ENCODE data around the gene CSTPP1.
A peak's percentile ranks its signal among the peaks of the same experiment; 100 is the strongest.
"Not testable (repeated sequence)": the region's sequence is repeated elsewhere in the genome, so short reads cannot be mapped to it uniquely, and the experiment has no call there.

CSTPP1 gene

DNA sequence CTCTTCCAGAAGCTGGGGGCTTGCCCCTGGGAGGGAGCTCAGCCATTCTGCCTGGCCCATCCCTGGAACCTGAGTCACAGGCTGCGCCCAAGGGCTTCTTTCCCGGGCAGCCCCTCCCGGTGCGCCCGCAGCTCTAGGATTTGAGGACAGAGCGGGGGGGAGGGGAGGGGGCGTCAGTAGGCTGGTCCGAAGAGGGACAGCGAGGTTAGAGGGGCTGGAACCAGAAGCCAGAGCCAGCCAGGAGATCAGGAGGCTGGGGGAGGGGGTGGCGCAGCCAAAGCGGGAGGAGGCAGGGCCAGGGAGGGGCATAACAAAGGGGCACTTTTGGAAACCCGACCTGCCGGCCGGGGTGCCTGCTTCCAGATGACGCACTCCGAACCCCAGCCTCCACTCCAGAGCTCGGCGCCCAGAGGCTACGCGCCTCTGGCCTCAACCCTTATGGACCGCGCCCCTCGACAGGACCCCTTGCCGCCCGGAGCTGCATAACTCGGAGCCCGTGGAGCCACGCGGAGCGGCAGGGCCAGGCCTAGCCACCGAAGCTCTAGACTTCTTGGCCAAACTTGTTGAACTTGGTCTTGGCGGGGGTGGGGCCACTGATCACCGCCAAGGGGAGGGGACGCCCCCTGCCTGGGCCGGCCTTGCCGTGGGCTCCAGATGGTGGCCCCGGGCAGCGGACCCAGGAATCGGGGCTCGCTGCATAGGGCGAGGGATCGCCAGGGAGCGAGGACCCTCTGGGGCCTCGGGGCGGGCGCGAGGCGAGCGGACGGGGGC is 248.9 kb downstream of the CSTPP1 start:
- DNase-seq, result no peak

DNA sequence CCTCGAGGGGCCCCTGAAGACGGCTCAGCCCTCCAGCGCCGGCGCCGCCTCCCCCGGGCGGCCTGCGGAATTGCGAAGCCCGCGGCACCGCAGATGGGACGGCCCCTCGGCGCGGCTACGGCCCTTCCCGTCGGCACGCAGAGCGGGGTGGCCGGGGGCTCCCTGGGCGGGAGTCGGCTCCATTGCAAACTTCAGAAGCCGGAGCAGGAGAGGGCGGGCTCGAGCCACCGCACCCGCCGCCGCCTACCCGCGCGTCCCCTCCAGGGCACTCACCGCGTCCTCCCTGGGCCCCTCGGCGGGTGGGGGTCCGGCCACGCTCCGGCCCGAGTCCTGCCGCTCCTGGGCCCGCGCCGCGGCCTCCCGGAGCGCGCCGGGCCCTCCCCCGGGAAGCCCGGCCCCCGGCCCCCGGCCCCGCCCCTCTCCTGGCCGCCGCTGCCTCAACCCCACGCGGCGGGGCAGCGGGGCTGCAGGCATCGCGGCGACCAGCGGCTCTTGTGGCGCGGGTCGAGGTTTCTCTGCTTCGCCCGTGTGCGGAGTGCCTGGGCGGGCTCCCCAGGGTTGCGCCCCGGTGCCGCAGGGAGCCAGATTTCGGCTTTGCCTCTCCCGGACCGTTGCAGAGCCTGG is 249.6 kb downstream of the CSTPP1 start, which contains the start of gene PACSIN3:
TSS of gene PACSIN3 (minus strand) at position 359 of the 624 bp plus-strand sequence. CDS start 3,707 bp downstream, outside the sequence.
- DNase-seq, result peak; percentile 8

DNA sequence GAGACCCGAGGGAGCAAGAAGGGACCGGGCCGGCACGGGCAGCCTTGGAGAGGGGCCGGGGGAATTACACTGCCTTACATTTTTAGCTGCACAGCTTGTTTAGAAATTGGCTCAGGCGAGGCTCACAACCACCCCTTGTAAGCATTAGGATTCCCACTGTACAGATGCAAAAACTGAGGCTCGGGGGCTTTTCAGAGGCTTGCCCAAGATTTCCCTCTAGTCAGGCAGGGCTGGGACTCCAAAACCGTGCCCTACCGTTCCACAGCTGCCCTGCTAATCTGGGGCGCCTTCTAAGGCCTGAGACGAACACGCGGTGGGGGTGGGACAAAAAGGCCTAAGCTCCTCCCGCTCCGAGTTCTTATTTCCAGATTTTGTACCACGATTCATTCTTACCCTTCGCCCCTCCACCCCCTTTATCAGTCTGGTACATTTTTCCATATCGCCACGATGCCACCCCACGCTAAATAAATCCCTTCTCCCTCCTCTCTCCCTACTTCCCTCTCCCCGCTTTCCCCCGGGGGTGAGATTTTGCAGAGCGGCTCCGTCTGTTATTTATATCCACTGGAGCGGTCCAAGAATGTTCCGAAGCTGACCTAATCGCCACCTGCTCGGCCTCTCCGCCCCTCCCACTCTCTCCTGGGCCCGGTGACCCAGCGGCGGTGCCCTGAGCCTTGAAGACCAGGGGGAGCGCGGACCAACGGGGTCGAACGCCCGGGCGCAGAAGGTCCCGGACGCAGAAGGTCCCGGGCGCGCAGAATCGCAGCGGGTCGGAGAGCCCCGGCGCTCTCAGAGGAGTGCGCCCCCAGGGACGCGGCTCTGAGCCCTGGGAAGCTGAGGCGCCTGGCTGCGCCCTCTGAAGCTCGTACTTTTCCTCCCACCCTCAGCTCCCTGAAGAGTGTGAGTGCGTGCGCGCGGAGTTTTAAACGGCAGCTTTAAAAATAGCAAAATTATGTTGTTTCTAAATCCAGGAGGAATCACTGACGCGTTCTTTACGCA is 250.4 kb downstream of the CSTPP1 start:
- peak; percentile 25 for DNase-seq

DNA sequence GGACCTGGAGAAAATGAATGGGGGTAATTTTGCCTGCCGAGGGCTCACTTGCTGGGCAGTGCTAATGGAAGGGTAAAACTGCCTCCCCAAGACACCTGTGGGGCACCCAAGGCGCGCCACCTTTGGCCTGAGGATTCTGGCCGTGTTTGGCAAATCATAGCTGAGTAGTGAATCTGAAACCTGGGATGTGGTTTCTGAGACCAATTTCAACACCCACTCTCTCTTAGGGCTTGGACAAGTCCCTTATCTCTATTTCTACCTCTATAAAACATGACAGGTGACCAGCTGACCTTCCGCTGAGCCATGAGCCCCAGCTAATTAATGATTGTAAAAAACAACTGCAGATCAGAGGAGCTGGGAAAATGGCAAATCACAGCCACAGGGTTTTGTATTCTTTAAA is 251.2 kb downstream of the CSTPP1 start:
- DNase-seq, result no peak

DNA sequence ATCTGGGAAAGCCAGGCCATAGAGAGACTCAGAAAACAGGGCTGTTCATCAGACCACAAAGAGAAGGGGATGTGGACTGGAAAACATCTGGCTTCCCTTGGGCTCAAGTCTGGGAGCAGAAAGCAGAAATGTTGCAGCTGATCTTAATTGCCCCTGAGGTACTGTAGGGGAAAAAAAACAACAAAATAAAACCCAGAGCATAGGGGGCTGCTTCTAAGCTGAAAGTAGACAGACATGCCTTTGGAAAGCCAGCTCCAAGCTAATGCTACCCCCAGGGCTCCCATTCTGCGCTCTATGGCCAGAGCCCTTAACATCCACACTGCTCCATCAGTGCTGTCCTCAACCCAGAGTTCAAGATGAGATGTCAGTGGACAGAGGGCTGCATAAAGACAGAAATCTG is 251.7 kb downstream of the CSTPP1 start:
- DNase-seq, result no peak

DNA sequence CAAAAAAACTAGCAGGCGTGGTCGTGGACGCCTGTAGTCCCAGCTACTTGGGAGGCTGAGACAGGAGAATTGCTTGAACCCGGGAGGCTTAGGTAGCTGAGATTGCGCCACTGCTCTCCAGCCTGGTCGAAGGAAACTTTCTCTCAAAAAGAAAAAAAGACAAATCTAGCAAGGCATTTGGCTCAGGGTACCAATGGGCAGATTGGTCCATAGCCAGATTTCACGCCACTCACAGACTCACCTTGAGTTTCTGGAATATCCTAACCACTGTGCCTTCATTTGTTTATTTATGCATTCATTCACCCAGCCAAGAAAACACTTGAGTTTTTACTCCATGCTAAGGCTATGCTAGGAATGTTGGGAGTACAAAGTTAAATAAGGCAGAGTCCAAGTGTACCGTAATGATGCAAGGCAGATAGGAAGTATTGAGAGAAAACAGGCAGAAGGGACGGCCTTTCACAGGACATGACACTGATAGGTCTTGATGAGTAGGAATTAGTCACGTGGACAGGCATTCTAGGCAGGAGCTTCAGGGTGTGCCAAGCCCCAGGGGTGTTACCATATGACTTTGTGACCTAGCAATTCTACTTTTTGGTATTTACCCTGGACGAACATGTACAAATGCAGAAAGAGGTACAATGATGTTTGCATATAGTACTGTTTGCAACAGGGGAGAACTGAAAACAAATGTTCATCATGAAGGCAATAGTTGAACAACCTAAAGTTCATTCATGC is 252.7 kb downstream of the CSTPP1 start:
- no peak for DNase-seq

DNA sequence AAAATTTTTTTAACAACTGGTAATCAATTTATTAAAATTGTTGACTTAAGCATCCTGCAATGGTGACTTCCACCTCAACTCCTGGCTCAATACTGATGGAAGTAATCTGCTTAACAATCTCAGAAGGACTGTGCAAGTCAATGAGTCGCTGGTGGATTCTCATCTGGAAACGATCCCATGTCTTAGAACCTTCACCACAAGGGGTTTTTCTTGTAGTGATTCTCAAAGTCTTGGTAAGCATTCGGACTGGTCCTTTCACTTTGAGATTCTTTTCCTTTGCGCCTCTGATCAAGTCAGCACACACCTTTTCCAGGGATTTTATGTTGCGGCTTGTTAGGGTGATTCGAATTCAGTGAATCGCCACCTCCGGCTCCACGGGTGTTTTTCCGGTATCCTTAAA is 254.6 kb downstream of the CSTPP1 start:
- not testable (repeated sequence) for DNase-seq

DNA sequence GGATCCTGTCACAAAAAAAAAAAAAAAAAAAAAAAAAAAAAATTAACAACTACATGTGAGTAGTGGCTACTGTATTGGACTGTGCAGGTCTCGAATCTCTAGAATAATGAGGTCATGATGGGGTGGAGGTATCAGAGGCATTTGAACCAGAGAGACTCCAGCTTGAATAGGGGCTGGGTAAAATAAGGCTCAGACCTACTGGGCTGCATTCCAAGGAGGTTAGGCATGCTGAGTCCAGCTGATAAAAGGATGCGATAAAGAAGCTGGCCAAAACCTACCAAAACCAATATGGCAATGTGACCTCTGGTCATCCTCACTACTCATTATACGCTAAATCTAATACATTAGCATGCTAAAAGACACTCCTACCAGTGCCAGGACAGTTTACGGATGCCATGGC is 255.6 kb downstream of the CSTPP1 start:
- no peak for DNase-seq

DNA sequence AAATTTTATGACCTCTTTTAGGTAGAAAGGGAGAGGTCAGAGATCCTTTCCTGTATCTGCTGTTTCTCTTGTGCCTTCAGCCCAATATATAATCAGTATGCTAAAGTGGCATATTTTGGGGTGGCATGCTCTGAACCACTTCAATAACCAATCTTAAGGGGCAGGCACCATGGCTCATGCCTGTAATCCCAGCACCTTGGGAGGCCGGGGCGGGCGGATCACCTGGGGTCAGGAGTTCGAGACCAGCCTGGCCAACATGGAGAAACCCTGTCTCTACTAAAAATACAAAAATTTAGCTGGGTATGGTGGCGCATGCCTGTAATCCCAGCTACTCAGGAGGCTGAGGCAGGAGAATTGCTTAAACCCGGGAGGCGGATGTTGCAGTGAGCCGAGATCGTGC is 261.6 kb downstream of the CSTPP1 start:
- DNase-seq, result not testable (repeated sequence)

DNA sequence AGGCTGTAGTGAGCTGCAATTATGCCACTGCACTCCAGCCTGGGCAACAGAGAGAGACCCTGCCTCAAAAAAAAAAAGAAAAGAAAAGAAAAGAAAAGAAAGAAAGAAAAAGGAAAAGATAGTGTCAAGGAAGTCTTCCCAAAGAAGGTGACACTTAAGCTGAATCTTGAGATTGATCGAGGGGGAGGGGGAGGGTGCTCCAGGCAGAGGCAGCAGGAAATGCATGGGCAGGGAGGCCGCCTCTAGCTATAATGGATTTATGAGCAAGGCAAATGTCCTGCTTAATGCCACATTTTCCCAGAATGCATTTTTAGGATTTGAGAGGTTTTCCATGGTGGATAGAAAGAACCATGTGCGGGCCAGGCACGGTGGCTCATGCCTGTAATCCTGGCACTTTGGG is 264.5 kb downstream of the CSTPP1 start:
- no peak for DNase-seq

DNA sequence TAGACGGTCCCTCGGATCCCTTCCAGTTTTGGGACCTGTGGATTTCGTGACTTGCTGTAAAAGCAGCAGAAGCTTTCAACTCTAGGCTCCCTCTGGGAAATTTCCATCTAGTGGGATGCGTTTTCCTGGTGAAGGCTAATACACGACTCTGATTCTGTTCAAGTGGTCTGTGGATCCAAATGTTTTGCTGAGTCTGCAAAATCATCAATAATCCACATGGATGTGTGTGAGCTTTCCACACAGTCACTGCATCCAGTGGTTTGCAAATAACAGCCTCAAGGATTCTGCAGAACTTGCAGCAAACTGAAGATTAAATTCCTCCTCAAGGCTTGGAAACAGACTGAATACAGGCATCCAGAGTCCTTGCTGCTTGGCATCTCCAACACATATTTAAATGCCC is 266.0 kb downstream of the CSTPP1 start:
- DNase-seq, result no peak

DNA sequence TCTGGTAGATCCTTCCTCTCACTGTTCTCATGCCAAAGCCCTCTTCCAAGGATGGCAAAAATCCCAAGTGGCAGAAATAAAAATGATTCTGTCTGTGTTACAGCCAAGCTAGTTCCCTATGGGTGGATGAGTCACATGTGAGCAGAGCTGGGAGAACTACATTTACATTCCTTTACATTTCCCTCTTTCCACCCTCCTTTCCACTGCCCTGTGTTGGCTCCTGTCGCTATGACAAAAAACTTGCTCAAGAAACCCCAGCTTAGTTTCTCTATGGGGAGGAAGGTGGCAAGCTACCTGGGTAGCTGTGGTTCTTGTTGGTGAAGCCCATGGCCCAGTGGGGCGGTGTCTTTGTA is 268.1 kb downstream of the CSTPP1 start:
- DNase-seq, result no peak

DNA sequence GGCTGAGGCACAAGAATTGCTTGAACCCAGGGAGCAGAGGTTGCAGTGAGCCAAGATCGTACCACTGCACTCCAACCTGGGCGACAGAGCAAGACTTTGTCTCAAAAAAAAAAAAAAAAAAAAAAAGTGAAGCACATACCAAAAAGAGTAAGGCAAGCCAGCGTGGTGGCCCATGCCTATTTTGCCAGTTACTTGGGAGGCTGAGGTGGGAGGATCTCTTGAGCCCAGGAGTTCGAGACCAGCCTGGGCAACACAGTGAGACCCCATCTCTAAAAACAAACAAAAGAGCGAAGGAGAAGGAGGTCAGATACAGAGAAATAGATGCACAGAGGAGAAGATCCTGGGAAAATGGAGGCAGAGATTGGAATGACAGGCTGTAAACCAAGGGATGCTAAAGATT is 270.0 kb downstream of the CSTPP1 start:
- not testable (repeated sequence) for DNase-seq

DNA sequence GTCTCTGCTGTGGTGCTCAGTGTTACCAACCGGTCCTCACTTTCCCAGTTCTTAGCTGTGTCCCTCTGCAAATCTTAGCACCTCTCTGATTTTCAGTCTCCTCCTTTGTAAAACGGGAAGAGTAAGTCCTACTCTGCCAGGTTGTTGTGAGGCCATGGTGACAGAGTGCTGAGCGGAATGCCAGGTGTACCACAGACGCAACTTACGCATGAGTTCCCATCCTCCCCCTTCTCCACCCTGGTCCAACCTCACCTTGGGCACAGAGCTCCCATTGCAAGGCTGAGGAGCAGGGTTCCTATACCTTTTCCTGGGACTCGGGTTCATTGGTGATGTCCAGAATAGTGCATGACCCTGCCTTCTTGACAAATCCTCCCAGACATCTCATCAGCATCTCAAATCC is 270.9 kb downstream of the CSTPP1 start:
- DNase-seq, result no peak

DNA sequence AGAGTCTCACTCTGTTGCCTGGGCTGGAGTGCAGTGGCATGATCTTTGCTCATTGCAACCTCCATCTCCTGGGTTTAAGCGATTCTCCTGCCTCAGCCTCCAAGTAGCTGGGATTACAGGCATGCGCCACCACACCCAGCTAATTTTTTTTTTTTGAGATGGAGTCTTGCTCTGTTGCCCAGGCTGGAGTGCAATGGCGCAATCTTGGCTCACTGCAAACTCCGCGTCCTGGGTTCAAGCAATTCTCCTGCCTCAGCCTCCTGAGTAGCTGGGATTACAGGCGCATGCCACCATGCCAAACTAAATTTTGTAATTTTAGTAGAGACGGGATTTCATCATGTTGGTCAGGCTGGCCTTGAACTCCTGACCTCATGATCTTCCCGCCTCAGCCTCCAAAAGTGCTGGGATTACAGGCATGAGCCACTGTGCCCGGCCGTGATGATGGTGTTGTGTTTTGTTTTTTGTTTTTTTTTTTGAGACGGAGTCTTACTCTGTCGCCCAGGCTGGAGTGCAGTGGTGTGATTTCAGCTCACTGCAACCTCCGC is 271.5 kb downstream of the CSTPP1 start:
- not testable (repeated sequence) for DNase-seq

DNA sequence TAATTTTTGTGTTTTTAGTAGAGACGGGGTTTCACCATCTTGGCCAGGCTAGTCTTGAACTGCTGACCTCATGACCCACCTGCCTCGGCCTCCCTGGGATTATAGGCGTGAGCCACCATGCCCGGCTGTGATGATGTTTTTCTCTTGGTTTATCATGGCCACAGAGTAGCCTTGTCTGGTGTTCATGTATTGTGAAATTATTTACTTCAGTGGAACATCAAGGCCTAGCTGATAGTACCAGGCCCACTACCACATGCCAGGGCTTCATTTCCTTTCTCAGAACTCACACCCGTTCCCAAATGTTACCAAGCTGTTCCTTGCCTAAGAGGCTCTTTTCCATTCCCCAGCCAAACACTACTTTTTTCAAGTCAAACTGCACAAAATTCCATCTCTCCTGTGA is 272.1 kb downstream of the CSTPP1 start:
- DNase-seq, result no peak
